Lung (tissue), 12 donors: ENCODE results near the gene CDRT4. TPM values are rescaled to one million over a fixed set of nuclear protein-coding genes. Genes with fewer than 3 reads are reported as not detected.

Experiments
- ATAC-seq: fragments of 200-7000 bp; cut with Tn5 transposase; one replicate; pipeline ENCODE4 v1.9.1; 2020; ENCODE audit warnings: moderate number of reproducible peaks; ENCODE audit not compliant: insufficient read depth, low FRiP score
- DNase-seq, 3 donors: peaks; one replicate each; pipeline ENCODE4 v3.0.0-alpha.2; 2013 to 2017
- H3K27ac ChIP-seq, 2 donors: one replicate each; pipeline ENCODE4 v1.5.1; 2013; ENCODE audit warnings: mild to moderate bottlenecking in 2 of 2, moderate library complexity in 2 of 2, control low read depth in 1 of 2, inconsistent platforms in 1 of 2, low read depth in 1 of 2, low read length in 1 of 2
- H3K27me3 ChIP-seq, 3 donors: one replicate each; pipeline ENCODE4 v1.5.1; 2013; ENCODE audit warnings: low read length in 2 of 3; ENCODE audit not compliant: control insufficient read depth in 3 of 3, insufficient read depth in 3 of 3
- H3K36me3 ChIP-seq, 4 donors: one replicate each; pipeline ENCODE4 v1.5.1; 2013; ENCODE audit warnings: low read length in 4 of 4, mild to moderate bottlenecking in 1 of 4, moderate library complexity in 1 of 4; ENCODE audit not compliant: control insufficient read depth in 4 of 4, insufficient read depth in 4 of 4
- H3K4me1 ChIP-seq, 5 donors: one replicate each; pipeline ENCODE4 v1.5.1; 2013; ENCODE audit warnings: low read length in 5 of 5, mild to moderate bottlenecking in 2 of 5, moderate library complexity in 1 of 5; ENCODE audit not compliant: control insufficient read depth in 5 of 5, insufficient read depth in 5 of 5
- H3K4me3 ChIP-seq: one replicate; pipeline ENCODE4 v1.5.1; 2013; ENCODE audit warnings: mild to moderate bottlenecking, control low read depth, moderate library complexity
- H3K9ac ChIP-seq, 2 donors: one replicate each; pipeline ENCODE4 v1.5.1; 2013; ENCODE audit warnings: low read length in 2 of 2, control low read depth in 1 of 2; ENCODE audit not compliant: insufficient read depth in 1 of 2
- H3K9me3 ChIP-seq, 4 donors: one replicate each; pipeline ENCODE4 v1.5.1; 2013; ENCODE audit warnings: low read length in 3 of 4, mild to moderate bottlenecking in 1 of 4, moderate library complexity in 1 of 4; ENCODE audit not compliant: control insufficient read depth in 4 of 4, insufficient read depth in 3 of 4
- WGBS, 2 donors: extraction: QIAGEN DNeasy Blood & Tissue Kit; methylation state at CpG; one replicate each; pipeline ENCODE4 v1.1.7; 2013; 5-methylcytosine and 5-hydroxymethylcytosine counted together
- polyA plus RNA-seq, 2 donors: library from polyadenylated mRNA; stranded (reverse); fragments of 200-250 nt; gene quantifications; one replicate each; pipeline ENCODE4 v1.2.1, GENCODE V29; 2013
- total RNA-seq, 2 donors: library from RNA; depleted of rRNA in 1 of 2; stranded (reverse); fragments of >200 nt in 1 of 2; gene quantifications; one replicate each; pipeline ENCODE4 v1.2.1, GENCODE V29; 2014 to 2021
- TF ChIP-seq, protein P1 (sequence below): IDR thresholded peaks from 2 replicates; pipeline ENCODE4 v1.5.1; 2012; ENCODE audit warnings: mild to moderate bottlenecking; ENCODE audit errors: control extremely low read depth, extremely low read depth
- donor health status: control.
- donor health status: control.
- donor health status: Bipolar disorder and iron deficiency.
- donor health status: healthy.
- donor health status: DM: yes; HTN: yes; CAD: no.

Gene CDRT4
- total and polyA plus RNA-seq, 4 donors, result 0.48 to 8.7 (median 8.6) TPM

DNA sequence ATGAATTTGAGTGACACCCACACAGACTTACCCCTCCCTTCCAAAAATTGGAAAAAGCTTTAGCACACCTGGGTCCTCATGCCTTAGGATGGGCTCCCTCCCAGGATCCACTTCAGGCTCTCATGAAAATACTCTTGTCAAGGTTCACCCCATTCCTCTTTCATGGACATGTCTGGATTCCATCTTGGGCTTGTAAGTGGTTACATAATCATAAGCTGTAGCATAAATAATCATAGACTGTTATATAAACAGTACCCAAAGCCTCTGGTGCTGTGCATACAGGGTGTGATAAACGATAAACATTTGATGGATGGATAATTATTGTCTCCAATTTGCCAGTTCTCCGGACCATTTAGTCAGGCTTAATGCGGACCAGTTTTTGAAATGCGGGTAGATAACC is 72.3 kb downstream of the CDRT4 start:
- H3K4me1 ChIP-seq, result peaks cover 0 to 32% (median 5%) of the 10 kb centered on the region in 5 donors
- no peak overlapping the region for H3K4me3 ChIP-seq
- H3K9me3 ChIP-seq, result peaks cover 0 to 4% (median 0%) of the 10 kb centered on the region in 4 donors
- ATAC-seq (no peak), DNase-seq (no peak)
- WGBS, 2 donors, result 56 to 57% methylated on average over 4 of the region's 4 CpGs
- TF ChIP-seq, protein P1, sequence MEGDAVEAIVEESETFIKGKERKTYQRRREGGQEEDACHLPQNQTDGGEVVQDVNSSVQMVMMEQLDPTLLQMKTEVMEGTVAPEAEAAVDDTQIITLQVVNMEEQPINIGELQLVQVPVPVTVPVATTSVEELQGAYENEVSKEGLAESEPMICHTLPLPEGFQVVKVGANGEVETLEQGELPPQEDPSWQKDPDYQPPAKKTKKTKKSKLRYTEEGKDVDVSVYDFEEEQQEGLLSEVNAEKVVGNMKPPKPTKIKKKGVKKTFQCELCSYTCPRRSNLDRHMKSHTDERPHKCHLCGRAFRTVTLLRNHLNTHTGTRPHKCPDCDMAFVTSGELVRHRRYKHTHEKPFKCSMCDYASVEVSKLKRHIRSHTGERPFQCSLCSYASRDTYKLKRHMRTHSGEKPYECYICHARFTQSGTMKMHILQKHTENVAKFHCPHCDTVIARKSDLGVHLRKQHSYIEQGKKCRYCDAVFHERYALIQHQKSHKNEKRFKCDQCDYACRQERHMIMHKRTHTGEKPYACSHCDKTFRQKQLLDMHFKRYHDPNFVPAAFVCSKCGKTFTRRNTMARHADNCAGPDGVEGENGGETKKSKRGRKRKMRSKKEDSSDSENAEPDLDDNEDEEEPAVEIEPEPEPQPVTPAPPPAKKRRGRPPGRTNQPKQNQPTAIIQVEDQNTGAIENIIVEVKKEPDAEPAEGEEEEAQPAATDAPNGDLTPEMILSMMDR, result no peak
- no peak overlapping the region for H3K9ac ChIP-seq
- H3K27ac ChIP-seq, result no peak overlapping the region
- no peaks in the 10 kb centered on the region for H3K36me3 ChIP-seq
- H3K27me3 ChIP-seq, result no peaks in the 10 kb centered on the region

DNA sequence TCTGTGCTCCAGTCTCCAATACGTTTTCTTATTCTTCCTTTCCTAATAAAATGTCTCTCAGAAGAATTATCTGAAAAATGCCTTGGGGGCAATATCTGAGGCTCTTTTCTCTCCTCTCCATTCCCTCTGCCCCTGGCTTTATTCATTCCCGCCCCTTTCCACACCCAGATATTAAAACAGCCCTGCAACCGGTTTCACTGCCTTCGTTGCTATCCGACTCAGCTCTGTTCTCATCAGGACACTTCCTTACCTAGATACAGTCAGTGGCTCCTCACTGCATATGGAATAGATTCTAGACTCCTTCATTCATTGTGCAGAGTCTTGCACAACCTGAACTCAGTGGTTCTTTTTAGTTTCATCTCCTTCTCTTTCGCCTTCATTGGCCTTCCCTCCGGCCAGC is 74.0 kb downstream of the CDRT4 start:
- no peak overlapping the region for H3K4me3 ChIP-seq
- H3K27me3 ChIP-seq, result no peaks in the 10 kb centered on the region
- H3K4me1 ChIP-seq, result peaks cover 0 to 22% (median 0%) of the 10 kb centered on the region in 5 donors
- no peak overlapping the region for H3K9ac ChIP-seq
- ATAC-seq (no peak), DNase-seq (no peak)
- WGBS, 2 donors, result 86% methylated on average over 7 of the region's 7 CpGs
- TF ChIP-seq, protein P1, result no peak
- no peak overlapping the region for H3K27ac ChIP-seq
- peaks cover 0 to 4% (median 0%) of the 10 kb centered on the region in 4 donors for H3K9me3 ChIP-seq
- H3K36me3 ChIP-seq, result no peaks in the 10 kb centered on the region

DNA sequence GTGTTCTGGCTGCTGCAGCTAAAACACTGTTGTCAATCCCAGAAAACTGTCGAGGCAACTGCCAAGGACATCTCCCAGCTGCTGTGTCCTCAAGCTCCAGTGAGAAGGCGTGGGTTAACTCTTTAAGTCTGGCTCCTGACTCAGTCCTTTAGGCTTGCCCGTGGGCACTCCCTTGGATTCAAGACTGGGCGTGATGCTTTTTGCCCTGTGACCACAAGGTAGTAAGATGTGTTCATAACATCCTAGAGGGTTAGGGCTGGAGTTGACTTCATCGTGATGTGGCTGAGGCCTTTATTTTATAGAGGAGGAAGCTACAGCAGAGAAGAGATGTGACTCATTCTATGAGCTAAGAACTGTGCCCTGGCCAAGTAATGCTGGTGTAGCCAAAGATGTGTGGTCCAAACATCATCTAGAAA is 75.1 kb downstream of the CDRT4 start:
- Histone ChIP-seq H3K4me1 (peaks cover 0 to 14% (median 0%) of the 10 kb centered on the region in 5 donors), H3K4me3 (no peak overlapping the region), H3K36me3 (no peaks in the 10 kb centered on the region), H3K27ac (no peak overlapping the region), H3K27me3 (no peaks in the 10 kb centered on the region), H3K9ac (no peak overlapping the region), H3K9me3 (peaks cover 0 to 2% (median 0%) of the 10 kb centered on the region in 4 donors)
- peak; percentile 51 for ATAC-seq
- 74 to 86% methylated on average over 5 of the region's 5 CpGs for WGBS, 2 donors
- peak; percentile 67 to 90 (median 82) for DNase-seq
- TF ChIP-seq, protein P1, result no peak
